GM18499 (cell line): ENCODE data around the gene NT5M.

Experiments
- ATAC-seq: cut with Tn5 transposase; IDR thresholded peaks from one replicate; pipeline ENCODE4 v1.9.1; 2021; ENCODE audit warnings: moderate number of reproducible peaks; ENCODE audit not compliant: insufficient read depth, unreplicated experiment

Gene NT5M

GRCh38 chr17:17328251-17328650 is 25.1 kb downstream of the NT5M start:
- ATAC-seq, result no peak

- ATAC-seq, result no peak
Measured at GRCh38 chr17:17341452-17341851, 38.3 kb downstream of the NT5M start.

- no peak for ATAC-seq
Measured at GRCh38 chr17:17342242-17342945, 39.2 kb downstream of the NT5M start.

GRCh38 chr17:17343160-17343735 is 40.1 kb downstream of the NT5M start:
- no peak for ATAC-seq

GRCh38 chr17:17343896-17344506 is 40.8 kb downstream of the NT5M start:
- no peak for ATAC-seq

GRCh38 chr17:17344507-17345293 is 41.5 kb downstream of the NT5M start:
- no peak for ATAC-seq

- ATAC-seq, result no peak
Measured at GRCh38 chr17:17345294-17345597, 42.1 kb downstream of the NT5M start.

- no peak for ATAC-seq
Measured at GRCh38 chr17:17345686-17346427, 42.7 kb downstream of the NT5M start.

- ATAC-seq, result no peak
Measured at GRCh38 chr17:17346428-17347233, 43.5 kb downstream of the NT5M start.

- no peak for ATAC-seq
Measured at GRCh38 chr17:17347234-17347955, 44.2 kb downstream of the NT5M start.

GRCh38 chr17:17347956-17348871 is 45.0 kb downstream of the NT5M start:
- no peak for ATAC-seq

GRCh38 chr17:17348872-17349723 is 45.9 kb downstream of the NT5M start:
- ATAC-seq, result no peak

- ATAC-seq, result no peak
Measured at GRCh38 chr17:17349724-17350106, 46.5 kb downstream of the NT5M start.

- ATAC-seq, result no peak
Measured at GRCh38 chr17:17350491-17351355, 47.5 kb downstream of the NT5M start.

- ATAC-seq, result no peak
Measured at GRCh38 chr17:17351356-17351891, 48.3 kb downstream of the NT5M start.
